Natural killer cell (primary cell): Measurements from ENCODE around the gene MTUS2. TPM values are rescaled to one million over a fixed set of nuclear protein-coding genes. Genes with fewer than 3 reads are reported as not detected.

ENCODE experiments used
- ATAC-seq, 3 donors: fragments of 150-1000 bp in 2 of 3; fragments of 200-7000 bp in 1 of 3; cut with Tn5 transposase; 1 replicate in 1 of 3; 2 replicates in 2 of 3; pipeline ENCODE4 v1.10.0; 2021; ENCODE audit warnings: mild to moderate bottlenecking in 2 of 3, moderate library complexity in 2 of 3
- DNase-seq, 2 donors: peaks; one replicate each; pipeline versions ENCODE4 v3.0.0 to v3.0.0-alpha.2; 2013 to 2021; ENCODE audit warnings: mixed read lengths in 1 of 2
- H3K27ac ChIP-seq: one replicate; pipeline ENCODE4 v1.5.1; 2013; ENCODE audit warnings: mild to moderate bottlenecking, low read length
- H3K27me3 ChIP-seq: one replicate; pipeline ENCODE4 v1.6.1; 2013; ENCODE audit warnings: low read length; ENCODE audit not compliant: control insufficient read depth, insufficient read depth
- H3K36me3 ChIP-seq: one replicate; pipeline ENCODE4 v1.6.1; 2013; ENCODE audit warnings: low read length; ENCODE audit not compliant: control insufficient read depth, insufficient read depth
- H3K4me1 ChIP-seq: one replicate; pipeline ENCODE4 v1.6.1; 2013; ENCODE audit warnings: low read length; ENCODE audit not compliant: control insufficient read depth, insufficient read depth
- H3K4me3 ChIP-seq: one replicate; pipeline ENCODE4 v1.5.1; 2013; ENCODE audit warnings: low read length
- H3K9me3 ChIP-seq: one replicate; pipeline ENCODE4 v1.6.1; 2013; ENCODE audit warnings: low read length; ENCODE audit not compliant: control insufficient read depth, insufficient read depth
- H3K27ac Mint-ChIP-seq, 2 donors: one replicate each; pipeline ENCODE4 v1.8.0; 2022; ENCODE audit warnings: mild to moderate bottlenecking in 2 of 2, mixed read lengths in 2 of 2, moderate library complexity in 1 of 2
- H3K27me3 Mint-ChIP-seq, 2 donors: one replicate each; pipeline ENCODE4 v1.8.0; 2022; ENCODE audit warnings: low read depth in 2 of 2, mixed read lengths in 2 of 2
- H3K36me3 Mint-ChIP-seq: one replicate; pipeline ENCODE4 v1.8.0; 2022; ENCODE audit warnings: mixed read lengths
- H3K4me1 Mint-ChIP-seq, 2 donors: one replicate each; pipeline ENCODE4 v1.8.0; 2022; ENCODE audit warnings: mixed read lengths in 2 of 2
- H3K4me3 Mint-ChIP-seq: one replicate; pipeline ENCODE4 v1.8.0; 2022; ENCODE audit warnings: mild to moderate bottlenecking, moderate library complexity, mixed read lengths
- H3K9me3 Mint-ChIP-seq, 2 donors: one replicate each; pipeline ENCODE4 v1.8.0; 2022; ENCODE audit warnings: mixed read lengths in 2 of 2
- CTCF ChIP-seq: fragments of 200-600 bp; IDR thresholded peaks from one replicate; pipeline ENCODE4 v1.8.0; 2022; ENCODE audit warnings: antibody characterized with exemption
- WGBS: methylation state at CpG from one replicate; pipeline ENCODE4 v1.1.7; 2013; ENCODE audit warnings: missing lambda C conversion rate; ENCODE audit not compliant: insufficient coverage; 5-methylcytosine and 5-hydroxymethylcytosine counted together
- intact Hi-C: fragments of 100-400 bp; cut with micrococcal nuclease; formaldehyde crosslinking; loops from one replicate; pipeline ENCODE4 v1.14.2; 2022
- total RNA-seq, 4 donors: library from RNA; stranded (reverse); fragments of 120-200 nt in 1 of 4; gene quantifications; one replicate each; pipeline versions ENCODE4 v1.2.3 to v1.2.4, GENCODE V29; 2013 to 2022

MTUS2 gene
- total RNA-seq, 3 donors from 2014 or later (not counting 1 experiment from before 2014, with no cell fraction given): not detected

DNA sequence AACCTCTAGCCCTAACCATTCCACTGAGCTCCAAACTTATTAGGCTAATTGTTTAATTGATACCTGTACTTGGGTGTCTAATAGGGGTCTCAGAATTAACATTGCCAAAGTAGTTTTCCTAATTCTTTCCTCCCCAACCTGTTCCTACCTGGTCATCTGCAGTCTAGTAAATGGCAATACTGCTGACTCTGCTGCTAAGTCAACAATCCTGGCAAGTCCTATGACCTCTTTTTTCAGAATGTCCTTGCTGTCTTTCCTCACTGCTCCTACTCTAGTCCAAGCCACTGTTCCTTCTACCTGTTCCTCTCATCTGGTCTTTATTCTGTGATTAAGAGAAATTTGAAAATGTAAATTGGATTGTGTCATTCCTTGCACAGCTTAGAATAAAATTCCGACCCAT, 143.9 kb downstream of the MTUS2 start:
- Mint-ChIP-seq H3K4me3 (no peak overlapping the region), H3K36me3 (no peaks in the 10 kb centered on the region), H3K4me1 (no peaks in the 10 kb centered on the region), H3K9me3 (peaks cover 0 to 3% of the 10 kb centered on the region in 2 donors), H3K27me3 (peaks cover 0 to 3% of the 10 kb centered on the region in 2 donors), H3K27ac (no peak overlapping the region)
- H3K9me3 ChIP-seq: no peaks in the 10 kb centered on the region
- no peak overlapping the region for H3K4me3 ChIP-seq
- no peak for TF ChIP-seq CTCF
- no peaks in the 10 kb centered on the region for H3K4me1 ChIP-seq
- DNase-seq: no peak
- WGBS: 89% methylated on average over 1 of the region's 1 CpG
- intact Hi-C loops: no loop called here
- H3K36me3 ChIP-seq: no peaks in the 10 kb centered on the region
- ATAC-seq: no peak
- no peak overlapping the region for H3K27ac ChIP-seq
- H3K27me3 ChIP-seq: no peaks in the 10 kb centered on the region

- no peak overlapping the region for H3K27ac Mint-ChIP-seq
Observed at GRCh38 chr13:28964803-28965202, 144.7 kb downstream of the MTUS2 start.

GRCh38 chr13:28967029-28967915, 147.1 kb downstream of the MTUS2 start:
- 94% methylated on average over 2 of the region's 4 CpGs for WGBS
- Histone ChIP-seq H3K36me3 (no peaks in the 10 kb centered on the region), H3K27me3 (no peaks in the 10 kb centered on the region), H3K4me1 (no peaks in the 10 kb centered on the region), H3K9me3 (no peaks in the 10 kb centered on the region), H3K4me3 (no peak overlapping the region), H3K27ac (no peak overlapping the region)
- intact Hi-C loops: no loop called here
- Mint-ChIP-seq H3K4me3 (no peak overlapping the region), H3K36me3 (no peaks in the 10 kb centered on the region), H3K9me3 (peaks cover 0 to 3% of the 10 kb centered on the region in 2 donors), H3K27ac (no peak overlapping the region), H3K4me1 (no peaks in the 10 kb centered on the region), H3K27me3 (peaks cover 0 to 3% of the 10 kb centered on the region in 2 donors)
- no peak for TF ChIP-seq CTCF
- DNase-seq (no peak), ATAC-seq (no peak)

More at GRCh38 chr13:28964803-28965202, 144.7 kb downstream of the MTUS2 start:
- Histone ChIP-seq H3K9me3 (no peaks in the 10 kb centered on the region), H3K4me3 (no peak overlapping the region), H3K36me3 (no peaks in the 10 kb centered on the region), H3K27me3 (no peaks in the 10 kb centered on the region), H3K27ac (no peak overlapping the region), H3K4me1 (no peaks in the 10 kb centered on the region)
- H3K27me3 Mint-ChIP-seq: peaks cover 0 to 3% of the 10 kb centered on the region in 2 donors
- H3K4me1 Mint-ChIP-seq: no peaks in the 10 kb centered on the region
- ATAC-seq: no peak
- intact Hi-C loops: no loop called here
- no peak overlapping the region for H3K4me3 Mint-ChIP-seq
- peaks cover 0 to 3% of the 10 kb centered on the region in 2 donors for H3K9me3 Mint-ChIP-seq
- no peaks in the 10 kb centered on the region for H3K36me3 Mint-ChIP-seq
- TF ChIP-seq CTCF: no peak
- WGBS: 89% methylated on average over 8 of the region's 8 CpGs
- no peak for DNase-seq
